ENCODE data around the gene CPSF4. TPM values are rescaled to one million over a fixed set of nuclear protein-coding genes. Genes with fewer than 3 reads are reported as not detected.
"Not testable (repeated sequence)": the region's sequence is repeated elsewhere in the genome, so short reads cannot be mapped to it uniquely, and the experiment has no call there.

CPSF4 gene
- total and polyA plus RNA-seq, 5 experiments from 2014 or later = 22.9 to 55.2 (median 31.3) TPM

- Mint-ChIP-seq H3K4me1 (peaks cover 0 to 9% (median 1%) of the 10 kb centered on the region in 4 donors), H3K27me3 (no peaks in the 10 kb centered on the region), H3K4me3 (peak overlapping the region in 2 of 10 donors; percentile 11 to 13), H3K27ac (peak overlapping the region in 7 of 10 donors; percentile 40 to 84 (median 76)), H3K9me3 (no peaks in the 10 kb centered on the region), H3K36me3 (peaks cover 0 to 64% (median 6%) of the 10 kb centered on the region in 3 donors)
- POLR2A ChIA-PET = no interaction called here
- DNase-seq (peak in 5 of 10 donors; percentile 8 to 40 (median 25)), ATAC-seq (peak; percentile 69 to 87)
These were observed 9.7 kb upstream of the CPSF4 start for GRCh38 chr7:99428972-99429566.

DNA sequence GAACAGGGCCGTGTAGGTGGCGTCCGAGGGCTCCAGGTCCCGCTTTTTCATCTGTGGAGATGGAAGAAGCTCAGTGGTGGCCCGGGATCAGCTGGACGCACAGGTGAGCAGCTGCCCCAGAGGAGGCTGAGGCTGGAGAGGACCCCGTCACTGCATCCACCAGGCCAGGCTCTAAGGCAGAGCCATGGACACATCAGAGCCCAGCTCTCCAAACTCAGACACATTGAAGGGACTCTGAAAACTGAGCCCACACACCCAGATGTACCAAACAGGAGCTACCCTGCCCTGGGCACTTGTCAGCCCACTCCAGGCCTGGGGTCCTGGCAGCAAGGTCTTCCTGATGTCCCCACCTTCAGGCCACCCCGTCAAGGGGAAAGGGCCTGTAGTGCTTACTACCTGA lies 9.0 kb upstream of the CPSF4 start:
- Mint-ChIP-seq H3K27ac (no peak overlapping the region), H3K36me3 (peaks cover 0 to 66% (median 6%) of the 10 kb centered on the region in 3 donors), H3K9me3 (no peaks in the 10 kb centered on the region), H3K4me3 (no peak overlapping the region), H3K27me3 (no peaks in the 10 kb centered on the region), H3K4me1 (peaks cover 0 to 9% (median 1%) of the 10 kb centered on the region in 4 donors)
- DNase-seq = no peak
- POLR2A ChIA-PET = no interaction called here
- no peak for ATAC-seq

DNA sequence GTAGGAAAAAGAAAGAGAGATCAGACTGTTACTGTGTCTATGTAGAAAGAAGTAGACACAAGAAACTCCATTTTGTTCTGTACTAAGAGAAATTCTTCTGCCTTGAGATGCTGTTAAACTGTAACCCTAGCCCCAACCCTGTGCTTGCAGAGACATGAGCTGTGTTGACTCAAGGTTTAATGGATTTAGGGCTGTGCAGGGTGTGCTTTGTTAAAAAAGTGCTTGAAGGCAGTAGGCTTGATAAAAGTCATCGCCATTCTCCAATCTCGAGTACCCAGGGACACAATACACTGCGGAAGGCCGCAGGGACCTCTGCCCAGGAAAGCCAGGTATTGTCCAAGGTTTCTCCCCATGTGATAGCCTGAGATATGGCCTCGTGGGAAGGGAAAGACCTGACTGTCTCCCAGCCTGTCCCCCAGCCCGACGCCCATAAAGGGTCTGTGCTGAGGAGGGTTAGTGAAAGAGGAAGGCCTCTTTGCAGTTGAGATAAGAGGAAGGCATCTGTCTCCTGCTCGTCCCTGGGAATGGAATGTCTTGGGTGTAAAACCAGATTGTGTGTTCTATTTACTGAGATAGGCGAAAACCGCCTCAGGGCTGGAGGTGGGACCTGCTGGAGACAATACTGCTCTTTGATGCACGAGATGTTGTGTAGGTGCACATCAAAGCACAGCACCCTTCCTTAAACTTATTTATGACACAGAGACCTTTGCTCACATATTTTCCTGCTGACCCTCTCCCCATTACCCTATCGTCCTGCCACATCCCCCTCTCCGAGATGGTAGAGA lies 6.8 kb upstream of the CPSF4 start:
- H3K27me3 Mint-ChIP-seq, H3K9me3 Mint-ChIP-seq, POLR2A ChIA-PET, ATAC-seq, H3K4me3 Mint-ChIP-seq: not testable (repeated sequence)
- peaks cover 0 to 14% (median 5%) of the 10 kb centered on the region in 4 donors for H3K4me1 Mint-ChIP-seq
- peak overlapping the region in 2 of 10 donors; percentile 53 to 58 for H3K27ac Mint-ChIP-seq
- peaks cover 0 to 58% (median 9%) of the 10 kb centered on the region in 3 donors for H3K36me3 Mint-ChIP-seq
- DNase-seq = peak in 1 of 10 donors; percentile 15

DNA sequence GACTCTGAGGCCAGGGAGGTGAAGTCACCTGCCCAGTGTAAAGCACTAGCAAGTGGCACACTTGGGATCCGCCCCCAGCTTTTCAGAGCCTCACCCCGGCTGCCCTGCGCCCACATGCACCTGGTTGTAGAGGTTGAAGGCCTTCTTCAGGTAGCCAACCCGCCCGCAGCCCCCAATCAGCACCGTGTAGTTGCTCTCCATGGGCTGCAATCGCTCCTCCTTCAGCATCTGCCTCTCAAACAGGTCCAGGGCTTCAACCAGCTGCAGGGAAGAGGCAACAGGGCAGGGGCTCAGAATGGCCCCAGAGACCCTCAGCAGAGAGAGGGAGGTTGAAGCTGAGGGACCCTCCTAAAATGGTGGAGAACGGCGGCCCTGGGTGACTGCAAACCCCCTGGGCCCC lies 5.6 kb upstream of the CPSF4 start:
- no peaks in the 10 kb centered on the region for H3K27me3 Mint-ChIP-seq
- POLR2A ChIA-PET = interaction anchor here (0.5 to 0.6 kb wide), 2 partner anchors 17 to 54 kb away, joined by 3 to 5 read pairs; no protein-coding TSS in a partner anchor
- peak overlapping the region in 2 of 10 donors; percentile 53 to 68 for H3K27ac Mint-ChIP-seq
- H3K4me3 Mint-ChIP-seq = no peak overlapping the region
- H3K4me1 Mint-ChIP-seq = peaks cover 0 to 22% (median 11%) of the 10 kb centered on the region in 4 donors
- H3K9me3 Mint-ChIP-seq = no peaks in the 10 kb centered on the region
- no peak for ATAC-seq
- peak in 1 of 10 donors; percentile 58 for DNase-seq
- peaks cover 0 to 53% (median 9%) of the 10 kb centered on the region in 3 donors for H3K36me3 Mint-ChIP-seq

GRCh38 chr7:99437946-99438572 lies 684 bp upstream of the CPSF4 start:
- no peak for DNase-seq
- peak; percentile 27 to 46 for ATAC-seq
- Mint-ChIP-seq H3K4me3 (peak overlapping the region; percentile 90 to 99 (median 96)), H3K9me3 (no peaks in the 10 kb centered on the region), H3K36me3 (peaks cover 0 to 30% (median 10%) of the 10 kb centered on the region in 3 donors), H3K27ac (peak overlapping the region; percentile 87 to 97 (median 96)), H3K27me3 (no peaks in the 10 kb centered on the region), H3K4me1 (peaks cover 20 to 46% (median 40%) of the 10 kb centered on the region in 4 donors)
- POLR2A ChIA-PET = interaction anchor here (0.5 to 3.2 kb wide), 12 partner anchors 15 to 122 kb away, joined by 3 to 24 read pairs (median 4); partner anchors contain the start of genes ATP5MF, BUD31, FAM200A and PDAP1

DNA sequence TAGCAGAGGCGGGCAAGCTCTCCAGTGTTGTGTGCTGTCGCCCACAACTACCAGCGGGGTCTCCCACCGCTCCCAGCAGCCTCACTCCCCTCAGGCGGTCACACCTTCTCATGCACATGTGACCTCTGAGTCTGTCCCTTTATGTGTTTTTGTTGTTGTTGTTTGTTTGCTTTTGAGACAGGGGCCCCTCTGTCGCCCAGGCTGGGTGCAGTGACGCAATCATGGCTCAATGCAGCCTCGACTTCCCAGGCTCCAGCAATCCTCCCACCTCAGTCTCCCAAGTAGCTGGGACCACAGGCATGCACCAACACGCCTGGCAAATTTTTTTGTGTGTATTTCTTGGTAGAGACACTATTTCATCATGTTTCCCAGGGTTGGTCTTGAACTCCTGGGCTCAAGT lies 1.5 kb downstream of the CPSF4 start:
- H3K4me3 Mint-ChIP-seq = peak overlapping the region; percentile 90 to 99 (median 96)
- H3K4me1 Mint-ChIP-seq = peaks cover 21 to 52% (median 45%) of the 10 kb centered on the region in 4 donors
- DNase-seq (peak in 1 of 10 donors; percentile 46), ATAC-seq (no peak)
- no peaks in the 10 kb centered on the region for H3K9me3 Mint-ChIP-seq
- H3K36me3 Mint-ChIP-seq = peaks cover 0 to 27% (median 4%) of the 10 kb centered on the region in 3 donors
- POLR2A ChIA-PET = interaction anchor here (2.3 kb wide), 1 partner anchor 118 kb away, joined by 10 read pairs; the partner anchor contains the start of gene ZNF655
- peak overlapping the region in 7 of 10 donors; percentile 91 to 98 (median 95) for H3K27ac Mint-ChIP-seq
- H3K27me3 Mint-ChIP-seq = no peaks in the 10 kb centered on the region

GRCh38 chr7:99446096-99446495 lies 7.4 kb downstream of the CPSF4 start:
- Mint-ChIP-seq H3K9me3 (no peaks in the 10 kb centered on the region), H3K4me1 (peaks cover 12 to 26% (median 15%) of the 10 kb centered on the region in 4 donors), H3K4me3 (no peak overlapping the region), H3K27ac (peak overlapping the region in 1 of 10 donors; percentile 12), H3K27me3 (no peaks in the 10 kb centered on the region), H3K36me3 (peaks cover 0 to 58% (median 11%) of the 10 kb centered on the region in 3 donors)
- POLR2A ChIA-PET = interaction anchor here (1.3 kb wide), 1 partner anchor 15 kb away, joined by 3 read pairs; no protein-coding TSS in a partner anchor
- DNase-seq = peak in 1 of 10 donors; percentile 0
- no peak for ATAC-seq

- H3K9me3 Mint-ChIP-seq = no peaks in the 10 kb centered on the region
- no peak overlapping the region for H3K4me3 Mint-ChIP-seq
- H3K4me1 Mint-ChIP-seq = peaks cover 5 to 17% (median 8%) of the 10 kb centered on the region in 4 donors
- H3K27me3 Mint-ChIP-seq = no peaks in the 10 kb centered on the region
- DNase-seq (no peak), ATAC-seq (no peak)
- peaks cover 0 to 63% (median 11%) of the 10 kb centered on the region in 3 donors for H3K36me3 Mint-ChIP-seq
- no peak overlapping the region for H3K27ac Mint-ChIP-seq
- POLR2A ChIA-PET = interaction anchor here (0.7 kb wide), 1 partner anchor 127 kb away, joined by 3 read pairs; no protein-coding TSS in a partner anchor
These were observed 9.2 kb downstream of the CPSF4 start for GRCh38 chr7:99447943-99448342.

- H3K9me3 Mint-ChIP-seq = no peaks in the 10 kb centered on the region
- no peak for ATAC-seq
- POLR2A ChIA-PET = no interaction called here
- peaks cover 0 to 13% (median 6%) of the 10 kb centered on the region in 4 donors for H3K4me1 Mint-ChIP-seq
- no peak for DNase-seq
- H3K27me3 Mint-ChIP-seq = no peaks in the 10 kb centered on the region
- H3K27ac Mint-ChIP-seq = peak overlapping the region in 1 of 10 donors; percentile 88
- H3K4me3 Mint-ChIP-seq = no peak overlapping the region
- H3K36me3 Mint-ChIP-seq = peaks cover 0 to 62% (median 8%) of the 10 kb centered on the region in 3 donors
These were observed 10.1 kb downstream of the CPSF4 start for GRCh38 chr7:99448855-99449254.

DNA sequence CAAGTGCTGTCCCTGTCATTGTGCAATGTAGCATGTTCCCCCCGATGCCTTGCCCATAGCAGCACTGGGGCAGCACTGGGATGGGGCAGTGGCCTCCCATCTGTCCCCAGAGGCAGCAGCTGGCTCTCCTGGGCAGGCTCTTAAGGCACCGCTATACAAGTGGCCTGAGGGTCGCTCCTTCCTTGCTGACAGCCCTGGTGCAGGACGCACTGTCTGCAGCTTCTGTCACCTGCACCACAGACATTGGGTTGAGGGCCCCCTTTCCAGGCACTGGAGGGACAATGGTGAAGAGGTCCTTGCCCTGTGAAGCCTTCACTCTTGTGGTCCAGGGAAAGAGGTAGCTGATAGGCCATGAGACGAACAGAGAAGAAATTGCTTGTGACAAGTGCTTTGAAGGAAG lies 10.6 kb downstream of the CPSF4 start:
- ATAC-seq (no peak), DNase-seq (no peak)
- Mint-ChIP-seq H3K4me3 (no peak overlapping the region), H3K4me1 (peaks cover 0 to 12% (median 6%) of the 10 kb centered on the region in 4 donors), H3K27me3 (no peaks in the 10 kb centered on the region), H3K9me3 (no peaks in the 10 kb centered on the region), H3K36me3 (peaks cover 0 to 63% (median 9%) of the 10 kb centered on the region in 3 donors), H3K27ac (peak overlapping the region in 4 of 10 donors; percentile 68 to 88 (median 76))
- POLR2A ChIA-PET = no interaction called here

- H3K9me3 Mint-ChIP-seq = no peaks in the 10 kb centered on the region
- no peak for DNase-seq
- H3K4me3 Mint-ChIP-seq = no peak overlapping the region
- peaks cover 0 to 54% (median 8%) of the 10 kb centered on the region in 3 donors for H3K36me3 Mint-ChIP-seq
- H3K27ac Mint-ChIP-seq = peak overlapping the region in 1 of 10 donors; percentile 67
- H3K4me1 Mint-ChIP-seq = peaks cover 0 to 7% (median 6%) of the 10 kb centered on the region in 4 donors
- no peaks in the 10 kb centered on the region for H3K27me3 Mint-ChIP-seq
- POLR2A ChIA-PET = no interaction called here
- ATAC-seq = no peak
These were observed 13.2 kb downstream of the CPSF4 start for GRCh38 chr7:99451936-99452335.

DNA sequence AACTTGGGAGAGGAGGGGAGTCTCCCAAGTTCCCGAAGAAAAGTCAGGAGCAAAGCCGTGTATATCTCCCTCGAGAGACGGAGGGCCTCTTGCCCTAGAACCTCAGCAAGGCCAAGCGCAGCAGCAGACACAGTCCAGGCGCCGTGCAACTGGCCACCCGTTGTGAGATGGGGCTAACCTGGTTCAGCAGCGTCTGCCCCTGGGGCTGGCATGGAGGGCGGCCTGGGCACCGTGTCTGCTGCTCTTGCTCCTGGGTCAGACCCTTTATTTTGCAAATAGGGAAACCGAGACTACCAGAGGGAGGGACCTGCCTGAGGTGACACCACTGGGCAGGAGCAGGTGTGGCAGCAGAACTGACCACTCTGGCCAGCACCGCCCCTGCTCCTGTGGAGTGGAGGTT lies 13.8 kb downstream of the CPSF4 start:
- Mint-ChIP-seq H3K9me3 (no peaks in the 10 kb centered on the region), H3K4me3 (no peak overlapping the region), H3K4me1 (peaks cover 0 to 8% (median 6%) of the 10 kb centered on the region in 4 donors), H3K36me3 (peaks cover 0 to 52% (median 8%) of the 10 kb centered on the region in 3 donors), H3K27me3 (no peaks in the 10 kb centered on the region), H3K27ac (peak overlapping the region in 1 of 10 donors; percentile 67)
- POLR2A ChIA-PET = no interaction called here
- no peak for ATAC-seq
- peak in 1 of 10 donors; percentile 58 for DNase-seq

Measured in naive thymus-derived CD8-positive, alpha-beta T cell (primary cell).